ENCODE results near the gene PHF14.
A peak's percentile ranks its signal among the peaks of the same experiment; 100 is the strongest.

The PHF14 gene

GRCh38 chr7:11104578-11104977, 130.9 kb downstream of the PHF14 start:
- no peak for DNase-seq (ENCODE audit: low spot score)

- DNase-seq (ENCODE audit: low spot score), result no peak
These were observed 136.0 kb downstream of the PHF14 start for GRCh38 chr7:11109659-11110058.

- DNase-seq (ENCODE audit: low spot score), result no peak
These were observed 146.5 kb downstream of the PHF14 start for GRCh38 chr7:11120068-11120664.

GRCh38 chr7:11120675-11121220, 147.1 kb downstream of the PHF14 start:
- DNase-seq (ENCODE audit: low spot score), result no peak

- no peak for DNase-seq (ENCODE audit: low spot score)
These were observed 151.3 kb downstream of the PHF14 start for GRCh38 chr7:11124856-11125559.

GRCh38 chr7:11127114-11127785, 153.6 kb downstream of the PHF14 start:
- DNase-seq (ENCODE audit: low spot score), result no peak

- no peak for DNase-seq (ENCODE audit: low spot score)
These were observed 154.3 kb downstream of the PHF14 start for GRCh38 chr7:11127988-11128387.

- peak; percentile 23 for DNase-seq (ENCODE audit: low spot score)
These were observed 154.8 kb downstream of the PHF14 start for GRCh38 chr7:11128498-11128897.

GRCh38 chr7:11130012-11130411, 156.3 kb downstream of the PHF14 start:
- DNase-seq (ENCODE audit: low spot score), result no peak

- no peak for DNase-seq (ENCODE audit: low spot score)
These were observed 156.9 kb downstream of the PHF14 start for GRCh38 chr7:11130601-11131000.

- no peak for DNase-seq (ENCODE audit: low spot score)
These were observed 159.8 kb downstream of the PHF14 start for GRCh38 chr7:11133436-11133959.

GRCh38 chr7:11135573-11135972, 161.9 kb downstream of the PHF14 start:
- no peak for DNase-seq (ENCODE audit: low spot score)

GRCh38 chr7:11141541-11141940, 167.9 kb downstream of the PHF14 start:
- no peak for DNase-seq (ENCODE audit: low spot score)

GRCh38 chr7:11153694-11154093, 180.0 kb downstream of the PHF14 start:
- no peak for DNase-seq (ENCODE audit: low spot score)

- no peak for DNase-seq (ENCODE audit: low spot score)
These were observed 182.2 kb downstream of the PHF14 start for GRCh38 chr7:11155883-11156282.

GRCh38 chr7:11161499-11161898, 187.8 kb downstream of the PHF14 start:
- no peak for DNase-seq (ENCODE audit: low spot score)

GRCh38 chr7:11163220-11163619, 189.5 kb downstream of the PHF14 start:
- no peak for DNase-seq (ENCODE audit: low spot score)

- DNase-seq (ENCODE audit: low spot score), result no peak
These were observed 192.4 kb downstream of the PHF14 start for GRCh38 chr7:11166051-11166450.

GRCh38 chr7:11168650-11169170, 195.0 kb downstream of the PHF14 start:
- DNase-seq (ENCODE audit: low spot score), result no peak

- DNase-seq (ENCODE audit: low spot score), result peak; percentile 14
These were observed 196.5 kb downstream of the PHF14 start for GRCh38 chr7:11170175-11170574.

GRCh38 chr7:11170863-11171568, 197.3 kb downstream of the PHF14 start:
- peak; percentile 22 for DNase-seq (ENCODE audit: low spot score)

Data from putamen (tissue), 1 donor.